HG02642 (cell line): Measurements from ENCODE around the gene DDX11.
"Not testable (repeated sequence)": the region's sequence is repeated elsewhere in the genome, so short reads cannot be mapped to it uniquely, and the experiment has no call there.

Source experiments
- ATAC-seq: cut with Tn5 transposase; IDR thresholded peaks from one replicate; pipeline ENCODE4 v1.9.1; 2021; ENCODE audit warnings: mild to moderate bottlenecking; ENCODE audit not compliant: unreplicated experiment, poor library complexity

DDX11 gene

GRCh38 chr12:31073527-31074332, at the start of gene DDX11:
DDX11 (plus strand) TSS chr12:31073860; CDS start chr12:31078394, 4,534 bp downstream.
- ATAC-seq = peak; percentile 97

GRCh38 chr12:31026202-31026601, 47.5 kb upstream of the DDX11 start:
- ATAC-seq = no peak

- ATAC-seq = not testable (repeated sequence)
Measured at GRCh38 chr12:31027006-31027405, 46.7 kb upstream of the DDX11 start.

GRCh38 chr12:31029468-31029867, 44.2 kb upstream of the DDX11 start:
- ATAC-seq = no peak

- no peak for ATAC-seq
Measured at GRCh38 chr12:31029916-31030562, 43.6 kb upstream of the DDX11 start.

- no peak for ATAC-seq
Measured at GRCh38 chr12:31031951-31032335, 41.7 kb upstream of the DDX11 start.

- ATAC-seq = no peak
Measured at GRCh38 chr12:31033146-31033545, 40.5 kb upstream of the DDX11 start.

GRCh38 chr12:31033681-31034080, 40.0 kb upstream of the DDX11 start:
- no peak for ATAC-seq

GRCh38 chr12:31034372-31034771, 39.3 kb upstream of the DDX11 start:
- no peak for ATAC-seq

- no peak for ATAC-seq
Measured at GRCh38 chr12:31035226-31035625, 38.4 kb upstream of the DDX11 start.

GRCh38 chr12:31035967-31036665, 37.5 kb upstream of the DDX11 start:
- no peak for ATAC-seq

- no peak for ATAC-seq
Measured at GRCh38 chr12:31037028-31037427, 36.6 kb upstream of the DDX11 start.

- ATAC-seq = no peak
Measured at GRCh38 chr12:31037931-31038330, 35.7 kb upstream of the DDX11 start.

GRCh38 chr12:31041033-31041564, 32.6 kb upstream of the DDX11 start:
- no peak for ATAC-seq

GRCh38 chr12:31050143-31050542, 23.5 kb upstream of the DDX11 start:
- not testable (repeated sequence) for ATAC-seq

GRCh38 chr12:31050548-31050947, 23.1 kb upstream of the DDX11 start:
- not testable (repeated sequence) for ATAC-seq

- peak; percentile 78 for ATAC-seq
Measured at GRCh38 chr12:31051692-31052091, 22.0 kb upstream of the DDX11 start.

- not testable (repeated sequence) for ATAC-seq
Measured at GRCh38 chr12:31052121-31052520, 21.5 kb upstream of the DDX11 start.

GRCh38 chr12:31052666-31053439, 20.8 kb upstream of the DDX11 start:
- ATAC-seq = not testable (repeated sequence)

- ATAC-seq = not testable (repeated sequence)
Measured at GRCh38 chr12:31053944-31054343, 19.7 kb upstream of the DDX11 start.
